H54 (cell line): Measurements from ENCODE around the gene NUP58.

Experiments used
- DNase-seq: peaks from one replicate; pipeline ENCODE4 v3.0.0; 2011; ENCODE audit warnings: low spot score, mixed read lengths; ENCODE audit not compliant: insufficient read length
- FAIRE-seq: peaks from 3 replicates; lab custom pipeline; 2011; peaks lifted over from hg19 to GRCh38; lab: Jason Lieb, UNC
- POLR2A ChIP-seq: IDR thresholded peaks from 2 replicates; pipeline ENCODE4 v1.6.1; 2011; ENCODE audit warnings: low read depth, mild to moderate bottlenecking, low read length

NUP58 gene

GRCh38 chr13:25301347-25302113 lies at the start of gene NUP58:
NUP58 (plus strand) TSS chr13:25301625; CDS start chr13:25301774, 149 bp downstream.
- TF ChIP-seq POLR2A, result peak; percentile 95
- peak; percentile 86 for FAIRE-seq
- DNase-seq, result peak; percentile 55

GRCh38 chr13:25252225-25252624 lies 49.2 kb upstream of the NUP58 start:
- no peak for FAIRE-seq
- TF ChIP-seq POLR2A, result no peak

GRCh38 chr13:25252752-25253151 lies 48.7 kb upstream of the NUP58 start:
- DNase-seq, result no peak

More at GRCh38 chr13:25252225-25252624, 49.2 kb upstream of the NUP58 start:
- DNase-seq, result no peak

GRCh38 chr13:25253702-25254101 lies 47.7 kb upstream of the NUP58 start:
- no peak for FAIRE-seq
- no peak for DNase-seq
- TF ChIP-seq POLR2A, result no peak

More at GRCh38 chr13:25252752-25253151, 48.7 kb upstream of the NUP58 start:
- no peak for FAIRE-seq
- no peak for TF ChIP-seq POLR2A

GRCh38 chr13:25262261-25262660 lies 39.2 kb upstream of the NUP58 start:
- no peak for FAIRE-seq
- no peak for TF ChIP-seq POLR2A
- no peak for DNase-seq

GRCh38 chr13:25266706-25267105 lies 34.7 kb upstream of the NUP58 start:
- DNase-seq, result no peak
- FAIRE-seq, result no peak

GRCh38 chr13:25267715-25268114 lies 33.7 kb upstream of the NUP58 start:
- no peak for TF ChIP-seq POLR2A
- FAIRE-seq (no peak), DNase-seq (no peak)

More at GRCh38 chr13:25266706-25267105, 34.7 kb upstream of the NUP58 start:
- TF ChIP-seq POLR2A, result no peak

GRCh38 chr13:25268561-25268960 lies 32.9 kb upstream of the NUP58 start:
- TF ChIP-seq POLR2A, result no peak
- FAIRE-seq (no peak), DNase-seq (no peak)

- FAIRE-seq (peak; percentile 90), DNase-seq (peak; percentile 27)
- no peak for TF ChIP-seq POLR2A
Observed at GRCh38 chr13:25276748-25277147, 24.7 kb upstream of the NUP58 start.

GRCh38 chr13:25280396-25280795 lies 21.0 kb upstream of the NUP58 start:
- no peak for TF ChIP-seq POLR2A
- DNase-seq (no peak), FAIRE-seq (no peak)

GRCh38 chr13:25281193-25281934 lies 20.1 kb upstream of the NUP58 start:
- TF ChIP-seq POLR2A, result no peak
- no peak for FAIRE-seq
- no peak for DNase-seq

- TF ChIP-seq POLR2A, result no peak
- no peak for FAIRE-seq
- no peak for DNase-seq
Observed at GRCh38 chr13:25281935-25282332, 19.5 kb upstream of the NUP58 start.

- DNase-seq, result no peak
- no peak for TF ChIP-seq POLR2A
- FAIRE-seq, result peak; percentile 50
Observed at GRCh38 chr13:25286308-25286968, 15.0 kb upstream of the NUP58 start.
